Central memory CD4-positive, alpha-beta T cell (primary cell): Measurements from ENCODE around the gene MEAK7.

Experiments
- DNase-seq: peaks from one replicate; pipeline ENCODE4 v3.0.0; 2022

Gene MEAK7

DNA sequence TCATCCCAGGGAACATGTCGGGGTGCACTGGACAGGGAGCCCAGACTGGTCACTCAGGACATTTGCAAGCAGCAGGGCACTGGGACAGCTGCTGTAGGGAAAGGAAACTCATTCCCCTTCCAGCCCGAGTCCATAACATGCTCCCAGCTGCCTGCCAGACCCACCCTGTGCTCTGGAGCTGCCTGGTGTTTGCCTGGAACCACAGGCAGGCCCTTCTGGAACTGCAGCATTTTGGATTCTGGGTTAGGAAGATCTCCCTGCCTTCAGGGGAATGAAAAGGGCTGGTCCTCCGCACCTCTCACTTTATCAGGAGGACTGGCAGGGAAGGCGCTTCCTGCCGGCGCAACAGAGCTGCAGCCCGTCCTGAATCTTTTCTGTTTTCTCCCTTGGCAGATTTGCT, 41.2 kb downstream of the MEAK7 start:
- DNase-seq = no peak

GRCh38 chr16:84462296-84463210, 41.9 kb downstream of the MEAK7 start:
- no peak for DNase-seq

DNA sequence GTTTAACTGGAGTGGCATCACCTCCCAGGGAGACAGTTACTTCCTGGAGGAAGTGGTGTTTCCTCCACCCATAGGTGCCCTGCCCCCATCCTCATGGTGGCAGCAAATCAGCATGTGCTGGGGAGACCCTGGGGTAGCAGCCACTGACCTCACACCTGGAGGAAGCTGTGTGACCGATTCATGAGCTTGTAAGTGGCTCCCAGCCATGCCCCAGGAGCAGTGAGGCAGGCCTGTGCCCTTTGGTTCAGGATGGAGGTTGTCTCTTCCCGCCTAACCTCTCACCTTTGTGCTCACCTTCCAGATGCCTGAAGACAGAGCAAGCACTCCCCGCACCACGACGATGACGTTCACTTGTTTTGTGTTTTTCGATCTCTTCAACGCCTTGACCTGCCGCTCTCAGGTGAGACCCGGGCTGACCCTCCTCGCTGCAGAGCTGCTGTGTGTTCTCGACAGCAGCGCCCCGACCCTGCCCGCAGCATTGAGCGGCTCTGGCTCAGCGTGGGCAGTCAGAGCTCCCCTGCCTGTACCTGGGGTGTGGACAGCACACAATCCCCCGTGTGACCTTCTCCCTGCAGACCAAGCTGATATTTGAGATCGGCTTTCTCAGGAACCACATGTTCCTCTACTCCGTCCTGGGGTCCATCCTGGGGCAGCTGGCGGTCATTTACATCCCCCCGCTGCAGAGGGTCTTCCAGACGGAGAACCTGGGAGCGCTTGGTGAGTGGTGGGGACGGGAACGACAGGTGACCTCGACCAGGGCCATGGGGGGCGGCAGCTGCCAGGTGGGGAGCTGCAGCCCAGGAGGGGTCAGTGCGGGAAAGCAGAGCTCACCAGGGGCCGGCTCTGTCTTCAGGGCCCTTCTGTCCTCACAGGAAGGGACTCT, 42.8 kb downstream of the MEAK7 start:
- no peak for DNase-seq

DNA sequence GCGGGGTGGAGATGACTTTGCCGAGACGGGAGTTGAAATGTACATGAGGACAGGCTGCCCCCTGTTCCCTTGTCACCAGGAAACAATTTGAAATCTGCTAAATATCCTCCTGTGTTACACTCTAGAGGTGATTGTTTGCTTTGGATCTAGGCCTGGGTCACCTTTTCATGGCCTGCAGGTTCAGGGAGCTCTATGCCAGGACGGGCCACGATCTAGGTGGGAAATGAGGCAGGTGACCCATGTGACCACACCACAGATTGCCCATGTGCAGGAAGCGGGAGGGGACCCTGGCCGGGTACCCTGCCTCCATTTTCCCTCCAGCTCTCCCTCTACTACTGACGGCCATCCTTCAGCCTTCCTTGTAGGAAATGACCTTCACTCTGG, 43.4 kb downstream of the MEAK7 start:
- no peak for DNase-seq

DNA sequence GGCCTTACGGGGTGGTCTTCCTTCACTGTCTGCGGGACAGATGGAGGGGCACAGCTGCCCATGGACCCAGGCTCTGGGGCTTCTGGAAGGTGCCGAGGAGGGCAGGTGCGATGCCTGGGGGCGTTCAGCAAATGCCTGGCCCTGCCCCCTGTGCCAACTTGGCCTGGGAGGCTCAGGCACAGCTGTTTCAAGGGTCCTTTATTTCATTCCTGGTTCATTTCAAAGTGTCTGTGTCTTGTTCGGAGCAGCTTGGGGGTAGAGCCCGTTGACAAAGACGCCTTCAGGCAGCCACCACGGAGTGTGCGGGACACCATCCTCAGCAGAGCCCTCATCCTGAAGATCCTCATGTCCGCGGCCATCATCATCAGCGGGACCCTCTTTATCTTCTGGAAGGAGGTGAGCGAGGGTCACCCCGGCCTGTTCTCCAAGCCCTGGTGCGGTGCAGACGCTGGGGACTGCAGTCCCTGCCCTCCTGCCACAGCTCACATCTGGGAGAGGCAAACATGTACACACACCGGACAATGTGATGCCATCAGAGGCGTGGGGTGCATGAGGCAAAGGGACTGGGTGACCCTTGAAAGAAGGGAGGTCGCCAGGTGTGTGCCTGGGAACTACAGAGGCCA, 43.9 kb downstream of the MEAK7 start:
- no peak for DNase-seq

DNA sequence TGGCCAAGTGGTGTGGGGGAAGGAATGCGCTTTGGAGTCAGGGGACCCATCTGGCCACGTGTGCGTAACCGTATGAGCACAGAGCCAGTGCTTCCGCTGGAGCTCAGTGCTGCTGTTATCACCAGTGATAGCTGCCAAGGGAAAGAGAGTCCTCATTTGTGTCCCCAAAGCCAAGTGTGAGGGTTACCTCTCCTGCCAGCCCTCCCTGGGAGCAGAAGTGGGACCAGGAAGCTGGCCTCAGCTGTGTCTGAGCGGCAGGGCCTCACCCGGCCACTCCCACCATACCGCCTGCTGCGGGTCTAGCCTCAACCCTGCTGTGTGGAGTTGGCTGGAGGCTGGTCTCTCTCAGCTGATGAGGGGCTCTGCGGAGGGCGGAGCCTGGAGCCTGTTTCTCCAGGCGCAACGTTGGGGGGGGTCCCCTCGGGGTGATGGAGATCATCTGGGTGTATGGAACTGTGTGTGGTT, 44.5 kb downstream of the MEAK7 start:
- no peak for DNase-seq

DNA sequence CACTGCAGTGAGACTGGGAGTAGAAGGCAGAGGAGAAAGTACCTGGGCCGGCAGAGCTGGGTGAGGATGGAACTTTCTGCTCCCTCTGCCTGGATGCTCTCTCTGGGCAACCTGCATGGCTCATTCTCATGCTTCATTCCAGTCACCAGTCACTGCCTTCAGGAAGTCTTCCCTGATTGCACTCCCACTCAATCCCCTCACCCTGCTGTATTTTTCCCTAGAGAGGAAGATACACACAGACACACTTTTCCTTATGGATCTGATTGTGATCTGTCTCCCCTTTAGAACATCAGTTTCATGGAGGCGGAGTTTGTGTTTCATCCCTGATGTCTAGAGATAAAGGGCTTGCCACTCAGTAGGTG, 44.9 kb downstream of the MEAK7 start:
- DNase-seq = no peak

GRCh38 chr16:84458606-84459532, 45.6 kb downstream of the MEAK7 start:
- no peak for DNase-seq

DNA sequence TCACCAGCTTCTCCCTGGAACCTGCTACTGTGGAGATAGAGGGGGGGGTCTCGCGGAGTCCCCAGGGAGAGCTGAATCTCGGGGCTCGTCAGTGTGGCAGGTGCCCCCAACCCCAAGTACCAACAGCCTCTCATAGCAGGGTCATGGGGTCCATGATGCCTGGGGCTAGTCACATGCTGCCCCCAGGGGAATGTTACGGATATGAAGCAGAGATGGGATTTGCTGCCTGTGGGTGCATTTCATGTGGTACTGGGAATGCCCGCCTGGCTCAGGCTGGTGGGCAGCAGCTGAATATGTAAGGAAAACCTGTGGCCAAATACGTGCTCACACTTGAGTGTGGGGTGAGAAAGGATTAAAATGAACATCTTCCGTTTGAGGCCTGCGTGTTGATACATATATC, 49.4 kb downstream of the MEAK7 start:
- DNase-seq = no peak
